ENCODE results near the gene SLC35A4. TPM values are rescaled to one million over a fixed set of nuclear protein-coding genes. Genes with fewer than 3 reads are reported as not detected.

SLC35A4 gene
- total and polyA plus RNA-seq, 2 of the 13 experiments (the other 11 are each of a cell fraction or from before 2014, with no cell fraction given), result 0.71 to 4.0 TPM

- TF ChIP-seq, protein P1, sequence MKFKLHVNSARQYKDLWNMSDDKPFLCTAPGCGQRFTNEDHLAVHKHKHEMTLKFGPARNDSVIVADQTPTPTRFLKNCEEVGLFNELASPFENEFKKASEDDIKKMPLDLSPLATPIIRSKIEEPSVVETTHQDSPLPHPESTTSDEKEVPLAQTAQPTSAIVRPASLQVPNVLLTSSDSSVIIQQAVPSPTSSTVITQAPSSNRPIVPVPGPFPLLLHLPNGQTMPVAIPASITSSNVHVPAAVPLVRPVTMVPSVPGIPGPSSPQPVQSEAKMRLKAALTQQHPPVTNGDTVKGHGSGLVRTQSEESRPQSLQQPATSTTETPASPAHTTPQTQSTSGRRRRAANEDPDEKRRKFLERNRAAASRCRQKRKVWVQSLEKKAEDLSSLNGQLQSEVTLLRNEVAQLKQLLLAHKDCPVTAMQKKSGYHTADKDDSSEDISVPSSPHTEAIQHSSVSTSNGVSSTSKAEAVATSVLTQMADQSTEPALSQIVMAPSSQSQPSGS (CRISPR knock-in tag; IDR thresholded peaks at IDR 0.05), result peak; percentile 68; the same call in 1 of the 2 replicates
- TF ChIP-seq HNRNPL (IDR thresholded peaks at IDR 0.05; ENCODE audit: low read depth, low read length), result 0 out of 2 replicates have a peak, but pooled peaks have one; percentile 38
- peak; percentile 97 for TF ChIP-seq SAP130 (CRISPR knock-in tag; IDR thresholded peaks at IDR 0.05; ENCODE audit: low read depth)
- TF ChIP-seq ZNF605 (CRISPR knock-in tag; IDR thresholded peaks at IDR 0.05), result peak; percentile 89
- TF ChIP-seq ZNF343 (CRISPR knock-in tag; IDR thresholded peaks at IDR 0.05), result no peak
- TF ChIP-seq BCL6 (CRISPR knock-in tag; IDR thresholded peaks at IDR 0.05), result peak; percentile 66
- TF ChIP-seq, protein P2, sequence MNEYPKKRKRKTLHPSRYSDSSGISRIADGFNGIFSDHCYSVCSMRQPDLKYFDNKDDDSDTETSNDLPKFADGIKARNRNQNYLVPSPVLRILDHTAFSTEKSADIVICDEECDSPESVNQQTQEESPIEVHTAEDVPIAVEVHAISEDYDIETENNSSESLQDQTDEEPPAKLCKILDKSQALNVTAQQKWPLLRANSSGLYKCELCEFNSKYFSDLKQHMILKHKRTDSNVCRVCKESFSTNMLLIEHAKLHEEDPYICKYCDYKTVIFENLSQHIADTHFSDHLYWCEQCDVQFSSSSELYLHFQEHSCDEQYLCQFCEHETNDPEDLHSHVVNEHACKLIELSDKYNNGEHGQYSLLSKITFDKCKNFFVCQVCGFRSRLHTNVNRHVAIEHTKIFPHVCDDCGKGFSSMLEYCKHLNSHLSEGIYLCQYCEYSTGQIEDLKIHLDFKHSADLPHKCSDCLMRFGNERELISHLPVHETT (CRISPR knock-in tag; conservative IDR thresholded peaks at IDR 0.05), result 0 out of 2 replicates have a peak, but pooled peaks have one; percentile 71
- no peak for TF ChIP-seq ZNF34 (CRISPR knock-in tag; IDR thresholded peaks at IDR 0.05; ENCODE audit: borderline replicate concordance)
- TF ChIP-seq ZNF564 (CRISPR knock-in tag; IDR thresholded peaks at IDR 0.05), result no peak
- peak; percentile 79 for TF ChIP-seq MED1 (CRISPR knock-in tag; IDR thresholded peaks at IDR 0.05)
- no peak for TF ChIP-seq ZFP82 (CRISPR knock-in tag; IDR thresholded peaks at IDR 0.05; ENCODE audit: borderline replicate concordance)
- TF ChIP-seq SMYD3 (CRISPR knock-in tag; IDR thresholded peaks at IDR 0.05), result no peak
- peak; percentile 82 to 95 for TF ChIP-seq POLR2A (IDR thresholded peaks at IDR 0.05; ENCODE audit: insufficient read depth in 1 of 2, low read depth in 2 of 2, low read length in 2 of 2)
- TF ChIP-seq, protein P3, sequence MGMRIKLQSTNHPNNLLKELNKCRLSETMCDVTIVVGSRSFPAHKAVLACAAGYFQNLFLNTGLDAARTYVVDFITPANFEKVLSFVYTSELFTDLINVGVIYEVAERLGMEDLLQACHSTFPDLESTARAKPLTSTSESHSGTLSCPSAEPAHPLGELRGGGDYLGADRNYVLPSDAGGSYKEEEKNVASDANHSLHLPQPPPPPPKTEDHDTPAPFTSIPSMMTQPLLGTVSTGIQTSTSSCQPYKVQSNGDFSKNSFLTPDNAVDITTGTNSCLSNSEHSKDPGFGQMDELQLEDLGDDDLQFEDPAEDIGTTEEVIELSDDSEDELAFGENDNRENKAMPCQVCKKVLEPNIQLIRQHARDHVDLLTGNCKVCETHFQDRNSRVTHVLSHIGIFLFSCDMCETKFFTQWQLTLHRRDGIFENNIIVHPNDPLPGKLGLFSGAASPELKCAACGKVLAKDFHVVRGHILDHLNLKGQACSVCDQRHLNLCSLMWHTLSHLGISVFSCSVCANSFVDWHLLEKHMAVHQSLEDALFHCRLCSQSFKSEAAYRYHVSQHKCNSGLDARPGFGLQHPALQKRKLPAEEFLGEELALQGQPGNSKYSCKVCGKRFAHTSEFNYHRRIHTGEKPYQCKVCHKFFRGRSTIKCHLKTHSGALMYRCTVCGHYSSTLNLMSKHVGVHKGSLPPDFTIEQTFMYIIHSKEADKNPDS (CRISPR knock-in tag; IDR thresholded peaks at IDR 0.05), result 0 out of 2 replicates have a peak, but pooled peaks have one; percentile 60
- no peak for TF ChIP-seq RAD51 (IDR thresholded peaks at IDR 0.05; ENCODE audit: borderline replicate concordance)
- peak; percentile 79 for TF ChIP-seq MED8 (CRISPR knock-in tag; IDR thresholded peaks at IDR 0.05; ENCODE audit: insufficient replicate concordance)
- no peak for TF ChIP-seq MTA1 (CRISPR knock-in tag; IDR thresholded peaks at IDR 0.05; ENCODE audit: borderline replicate concordance)
- no peak for TF ChIP-seq ZNF569 (CRISPR knock-in tag; IDR thresholded peaks at IDR 0.05; ENCODE audit: borderline replicate concordance)
- 0 out of 2 replicates have a peak, but pooled peaks have one; percentile 20 for TF ChIP-seq ESRRA (CRISPR knock-in tag; IDR thresholded peaks at IDR 0.05; ENCODE audit: low read depth)
- TF ChIP-seq ZFP37 (CRISPR knock-in tag; IDR thresholded peaks at IDR 0.05; ENCODE audit: borderline replicate concordance), result 0 out of 2 replicates have a peak, but pooled peaks have one; percentile 60
- peak; percentile 92 for TF ChIP-seq POLR2AphosphoS5 (IDR thresholded peaks at IDR 0.05; ENCODE audit: low read depth, low read length)
- 0 out of 2 replicates have a peak, but pooled peaks have one; percentile 51 for TF ChIP-seq ZNF589 (CRISPR knock-in tag; conservative IDR thresholded peaks at IDR 0.05)
- no peak for TF ChIP-seq ZFAT (CRISPR knock-in tag; conservative IDR thresholded peaks at IDR 0.05)
- TF ChIP-seq HNF1B (CRISPR knock-in tag; IDR thresholded peaks at IDR 0.05), result peak; percentile 82
- TF ChIP-seq MTF1 (CRISPR knock-in tag; IDR thresholded peaks at IDR 0.05), result 0 out of 2 replicates have a peak, but pooled peaks have one; percentile 26
These were observed 7.4 kb upstream of the SLC35A4 start, which contains the start of gene SRA1 (continued) for GRCh38 chr5:140557136-140557805.

Data from HepG2 (cell line).